ENCODE data around the gene ACTN4.
A peak's percentile ranks its signal among the peaks of the same experiment; 100 is the strongest.

Gene ACTN4

DNA sequence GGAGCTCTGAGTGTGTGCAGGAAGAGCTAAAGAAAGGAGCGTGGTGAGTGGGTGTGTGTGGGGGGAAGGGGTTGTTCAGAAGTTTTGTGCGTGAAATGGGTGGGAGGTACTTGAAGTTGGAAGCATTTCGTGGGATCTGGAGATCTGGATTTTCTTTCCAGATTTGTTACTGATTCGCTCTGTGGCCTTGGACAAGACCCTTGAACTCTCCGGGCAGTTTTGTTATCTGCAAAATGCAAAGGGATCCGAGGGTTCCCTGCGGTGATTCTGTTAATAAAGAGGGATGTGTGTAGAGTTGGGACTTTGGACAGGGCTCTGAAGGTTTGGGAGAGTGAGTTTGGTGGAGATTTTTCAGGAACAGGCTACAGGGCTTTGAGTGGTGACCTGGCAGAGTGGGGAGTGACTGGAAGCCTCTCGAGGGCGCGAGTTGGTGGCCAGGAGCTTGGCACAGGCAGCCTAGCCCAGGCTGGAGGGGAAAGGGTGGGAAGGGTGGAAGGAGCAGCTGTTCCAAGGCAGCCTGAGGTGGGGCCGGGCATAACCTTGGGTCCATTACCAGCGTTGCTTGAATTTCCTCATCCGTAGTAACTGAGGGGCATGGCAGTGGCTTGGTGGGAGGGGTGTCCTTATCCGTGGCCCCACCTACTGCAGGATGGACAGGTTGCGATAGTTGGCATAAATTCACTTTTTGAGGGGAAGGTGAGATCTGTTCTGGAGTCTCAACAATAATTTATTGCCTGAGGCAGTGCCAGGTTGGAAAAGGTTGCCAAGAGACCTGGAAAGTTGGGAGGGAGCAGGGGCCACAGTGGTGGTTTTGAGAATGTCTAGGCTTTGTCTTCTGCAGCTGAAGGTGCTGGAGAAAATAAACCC is 2.1 kb downstream of the ACTN4 start:
- Mint-ChIP-seq H3K4me1 (peaks cover 28 to 61% of the 10 kb centered on the region in 2 donors), H3K27ac (peak overlapping the region; percentile 37), H3K36me3 (peaks cover 14 to 26% of the 10 kb centered on the region in 2 donors), H3K27me3 (no peaks in the 10 kb centered on the region), H3K4me3 (peak overlapping the region; percentile 91 to 98), H3K9me3 (no peaks in the 10 kb centered on the region)
- ATAC-seq (replicated peaks) (no peak), DNase-seq (no peak)

- DNase-seq (no peak), ATAC-seq (replicated peaks) (no peak)
- Mint-ChIP-seq H3K27me3 (no peaks in the 10 kb centered on the region), H3K4me3 (peak overlapping the region; percentile 91 to 98), H3K4me1 (peaks cover 32 to 69% of the 10 kb centered on the region in 2 donors), H3K36me3 (peaks cover 15 to 26% of the 10 kb centered on the region in 2 donors), H3K9me3 (no peaks in the 10 kb centered on the region), H3K27ac (peak overlapping the region; percentile 80)
These were observed 2.8 kb downstream of the ACTN4 start for GRCh38 chr19:38650172-38650775.

GRCh38 chr19:38650911-38651584 is 3.6 kb downstream of the ACTN4 start:
- Mint-ChIP-seq H3K27me3 (no peaks in the 10 kb centered on the region), H3K36me3 (peaks cover 19 to 33% of the 10 kb centered on the region in 2 donors), H3K4me3 (no peak overlapping the region), H3K9me3 (no peaks in the 10 kb centered on the region), H3K27ac (no peak overlapping the region), H3K4me1 (peaks cover 39 to 77% of the 10 kb centered on the region in 2 donors)
- ATAC-seq (replicated peaks) (no peak), DNase-seq (no peak)

GRCh38 chr19:38653028-38653571 is 5.7 kb downstream of the ACTN4 start:
- Mint-ChIP-seq H3K9me3 (no peaks in the 10 kb centered on the region), H3K4me1 (peaks cover 49 to 95% of the 10 kb centered on the region in 2 donors), H3K4me3 (no peak overlapping the region), H3K27me3 (no peaks in the 10 kb centered on the region), H3K27ac (no peak overlapping the region), H3K36me3 (peaks cover 24 to 41% of the 10 kb centered on the region in 2 donors)
- no peak for ATAC-seq (replicated peaks)
- DNase-seq: no peak

DNA sequence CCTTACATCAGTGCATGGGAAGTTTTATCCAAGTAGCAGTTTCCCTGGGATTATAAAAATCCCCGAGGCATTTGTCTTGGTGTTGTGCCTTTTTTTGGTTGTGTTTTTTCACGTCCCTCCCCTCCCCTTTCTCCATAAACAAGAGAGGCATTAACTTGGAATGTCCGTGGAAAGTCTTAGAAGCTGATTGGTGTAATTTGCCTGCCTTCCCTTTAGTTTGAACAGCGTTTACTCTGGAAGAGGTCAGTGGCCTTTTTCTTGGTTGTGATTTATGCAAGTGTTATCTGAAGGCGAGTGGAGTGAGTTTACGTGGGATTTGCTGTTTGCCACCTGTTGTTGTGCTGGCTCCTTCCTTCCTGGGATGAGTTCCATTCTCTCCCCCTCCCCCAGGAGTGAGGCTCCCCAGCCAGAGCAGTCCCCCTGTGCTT is 7.2 kb downstream of the ACTN4 start:
- Mint-ChIP-seq H3K27me3 (no peaks in the 10 kb centered on the region), H3K27ac (peak overlapping the region; percentile 39), H3K4me1 (peaks cover 35 to 84% of the 10 kb centered on the region in 2 donors), H3K36me3 (peaks cover 14 to 29% of the 10 kb centered on the region in 2 donors), H3K4me3 (no peak overlapping the region), H3K9me3 (no peaks in the 10 kb centered on the region)
- ATAC-seq (replicated peaks): no peak
- DNase-seq: no peak

GRCh38 chr19:38655148-38655824 is 7.8 kb downstream of the ACTN4 start:
- DNase-seq (no peak), ATAC-seq (replicated peaks) (peak; percentile 60 to 84)
- H3K4me1 Mint-ChIP-seq: peaks cover 31 to 77% of the 10 kb centered on the region in 2 donors
- peaks cover 14 to 29% of the 10 kb centered on the region in 2 donors for H3K36me3 Mint-ChIP-seq
- no peak overlapping the region for H3K4me3 Mint-ChIP-seq
- H3K9me3 Mint-ChIP-seq: no peaks in the 10 kb centered on the region
- H3K27ac Mint-ChIP-seq: peak overlapping the region; percentile 39
- H3K27me3 Mint-ChIP-seq: no peaks in the 10 kb centered on the region

DNA sequence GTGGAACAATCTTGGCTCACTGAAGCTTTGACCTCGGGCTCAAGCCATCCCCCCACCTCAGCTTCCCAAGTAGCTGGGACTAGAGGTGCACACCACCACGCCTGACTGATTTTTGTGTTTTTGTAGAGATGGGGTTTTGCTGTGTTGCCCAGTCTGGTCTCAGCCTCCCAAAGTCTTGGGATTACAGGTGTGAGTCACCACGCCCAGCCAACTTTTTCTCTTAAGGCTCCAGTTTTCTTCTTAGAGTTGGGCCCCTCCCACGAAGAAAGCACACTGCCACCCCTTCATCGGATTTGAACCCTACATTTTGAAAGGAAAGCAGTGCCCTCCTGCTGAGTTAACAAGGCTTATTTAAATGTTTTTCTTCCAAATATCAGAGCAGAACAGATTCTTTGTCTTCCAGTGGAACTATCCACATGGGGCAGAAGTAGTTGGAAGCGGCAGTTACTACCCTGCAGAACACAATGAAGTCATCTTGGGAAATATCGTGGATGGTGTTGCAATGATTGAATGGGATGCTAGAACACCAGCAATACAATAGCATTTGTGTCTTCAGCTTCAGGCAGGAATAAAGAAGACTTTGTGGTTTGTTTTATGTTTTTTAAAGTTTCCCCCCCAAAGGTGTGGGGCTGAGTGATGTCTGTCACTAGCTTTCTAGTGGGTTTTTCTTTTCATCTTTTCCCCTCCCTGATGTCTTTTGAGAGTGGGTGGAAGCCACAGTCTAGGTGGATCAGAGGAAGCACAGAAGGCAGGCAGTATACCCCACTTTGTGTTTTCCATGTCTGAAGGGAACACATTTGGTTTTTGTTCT is 8.9 kb downstream of the ACTN4 start:
- no peak overlapping the region for H3K4me3 Mint-ChIP-seq

DNA sequence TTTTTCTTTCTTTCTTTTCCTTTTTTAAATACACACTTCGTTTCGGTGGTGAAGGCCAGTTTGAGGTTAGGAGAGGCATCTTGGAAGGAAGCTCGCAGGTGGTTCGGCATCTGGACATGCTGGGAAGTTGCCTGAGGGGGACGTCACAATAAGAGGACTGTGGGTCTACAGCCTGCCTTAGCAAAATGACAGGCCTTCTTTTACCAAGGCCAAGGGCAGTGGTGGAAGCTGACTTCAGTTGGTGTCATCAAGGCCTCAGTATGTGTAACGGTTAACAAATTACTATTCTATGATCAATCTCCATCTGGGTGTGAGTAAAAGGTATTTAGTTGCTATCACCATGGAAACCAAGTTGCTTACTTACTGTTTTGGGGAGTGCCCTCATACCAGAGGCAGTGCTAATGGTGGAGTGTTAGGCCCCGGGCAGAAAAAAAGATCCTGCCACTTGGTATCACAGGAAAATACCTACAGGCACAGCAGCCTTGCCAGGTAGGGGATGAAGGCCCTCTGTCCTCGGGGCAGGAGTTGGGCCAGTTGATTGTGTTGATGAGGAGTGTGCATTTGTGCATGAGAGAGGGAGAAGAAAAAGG is 10.3 kb downstream of the ACTN4 start:
- peak overlapping the region; percentile 9 for H3K27ac Mint-ChIP-seq
- ATAC-seq (replicated peaks) (no peak), DNase-seq (no peak)

More for the DNA sequence above, 8.9 kb downstream of the ACTN4 start:
- Mint-ChIP-seq H3K9me3 (no peaks in the 10 kb centered on the region), H3K36me3 (peaks cover 14 to 37% of the 10 kb centered on the region in 2 donors), H3K27me3 (no peaks in the 10 kb centered on the region), H3K4me1 (peaks cover 31 to 75% of the 10 kb centered on the region in 2 donors), H3K27ac (peak overlapping the region; percentile 72)
- ATAC-seq (replicated peaks) (no peak), DNase-seq (no peak)

DNA sequence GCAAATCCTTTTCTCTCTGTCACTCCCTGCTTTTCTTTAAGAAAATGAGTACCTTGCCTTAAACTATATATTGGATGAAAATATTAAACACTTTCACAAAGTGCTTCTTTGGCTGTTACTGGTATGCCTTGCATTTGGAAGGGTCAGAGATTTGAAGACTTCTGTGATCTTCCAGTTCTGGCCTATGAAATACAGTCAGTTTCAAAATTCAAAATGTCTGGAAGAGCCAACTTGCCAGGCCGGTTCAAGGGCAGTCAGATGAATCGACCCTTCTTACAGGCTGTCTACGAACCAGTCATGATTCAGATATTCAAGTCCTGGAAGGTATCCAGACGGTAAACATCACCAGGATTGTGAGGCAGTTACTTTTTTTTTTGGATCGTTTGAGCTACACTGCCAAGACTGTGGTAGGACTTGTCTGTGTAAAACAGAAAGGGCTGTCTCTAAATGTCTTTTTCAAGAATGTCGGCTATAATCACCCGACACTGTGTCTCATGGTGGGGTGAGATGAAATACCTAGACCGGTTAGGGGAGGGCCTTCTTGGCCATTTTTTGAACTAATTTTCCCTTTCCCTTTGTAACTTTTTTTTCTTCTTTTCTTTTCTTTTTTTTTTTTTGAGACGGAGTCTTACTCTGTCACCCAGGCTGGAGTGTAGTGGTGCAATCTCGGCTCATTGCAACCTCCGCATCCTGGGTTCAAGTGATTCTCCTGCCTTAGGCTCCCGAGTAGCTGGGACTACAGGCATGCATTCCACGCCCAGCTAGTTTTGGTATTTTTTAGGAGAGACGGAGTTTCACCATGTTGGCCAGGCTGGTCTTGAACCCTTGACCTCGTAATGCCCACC is 11.2 kb downstream of the ACTN4 start:
- peaks cover 17 to 32% of the 10 kb centered on the region in 2 donors for H3K36me3 Mint-ChIP-seq
- no peaks in the 10 kb centered on the region for H3K9me3 Mint-ChIP-seq
- ATAC-seq (replicated peaks) (no peak), DNase-seq (no peak)
- no peak overlapping the region for H3K4me3 Mint-ChIP-seq
- no peaks in the 10 kb centered on the region for H3K27me3 Mint-ChIP-seq
- H3K27ac Mint-ChIP-seq: no peak overlapping the region
- peaks cover 29 to 69% of the 10 kb centered on the region in 2 donors for H3K4me1 Mint-ChIP-seq

More for the DNA sequence above, 10.3 kb downstream of the ACTN4 start:
- Mint-ChIP-seq H3K4me1 (peaks cover 28 to 69% of the 10 kb centered on the region in 2 donors), H3K36me3 (peaks cover 14 to 33% of the 10 kb centered on the region in 2 donors), H3K27me3 (no peaks in the 10 kb centered on the region), H3K4me3 (no peak overlapping the region), H3K9me3 (no peaks in the 10 kb centered on the region)

- peaks cover 32 to 74% of the 10 kb centered on the region in 2 donors for H3K4me1 Mint-ChIP-seq
- no peak for DNase-seq
- H3K27ac Mint-ChIP-seq: no peak overlapping the region
- H3K27me3 Mint-ChIP-seq: no peaks in the 10 kb centered on the region
- no peaks in the 10 kb centered on the region for H3K9me3 Mint-ChIP-seq
- no peak for ATAC-seq (replicated peaks)
- H3K36me3 Mint-ChIP-seq: peaks cover 14 to 32% of the 10 kb centered on the region in 2 donors
- H3K4me3 Mint-ChIP-seq: no peak overlapping the region
These were observed 13.3 kb downstream of the ACTN4 start for GRCh38 chr19:38660724-38661123.

GRCh38 chr19:38661136-38661535 is 13.7 kb downstream of the ACTN4 start:
- H3K4me1 Mint-ChIP-seq: peaks cover 32 to 74% of the 10 kb centered on the region in 2 donors
- H3K27ac Mint-ChIP-seq: no peak overlapping the region
- no peaks in the 10 kb centered on the region for H3K9me3 Mint-ChIP-seq
- no peaks in the 10 kb centered on the region for H3K27me3 Mint-ChIP-seq
- DNase-seq (no peak), ATAC-seq (replicated peaks) (no peak)
- H3K4me3 Mint-ChIP-seq: no peak overlapping the region
- peaks cover 11 to 31% of the 10 kb centered on the region in 2 donors for H3K36me3 Mint-ChIP-seq

DNA sequence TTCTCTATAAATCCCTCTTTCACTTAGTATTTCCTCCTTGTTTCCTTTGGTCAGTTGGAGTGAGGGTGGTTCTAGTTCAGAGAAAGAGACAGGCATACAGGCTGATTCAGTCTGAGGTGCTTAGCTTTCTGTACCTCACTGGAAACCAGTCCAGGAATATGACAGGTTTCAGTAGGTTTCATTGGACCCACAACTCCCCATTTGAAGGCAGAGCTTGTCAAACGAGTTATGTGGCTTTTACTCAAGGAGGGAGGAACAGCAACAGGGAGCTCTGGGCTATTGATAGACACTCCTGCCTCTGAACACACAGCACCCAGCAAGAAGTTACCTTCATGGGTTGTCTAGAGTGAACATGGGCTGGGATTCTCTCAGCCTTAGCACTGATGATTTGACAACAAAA is 14.5 kb downstream of the ACTN4 start:
- no peak for DNase-seq
- no peaks in the 10 kb centered on the region for H3K9me3 Mint-ChIP-seq
- H3K27ac Mint-ChIP-seq: peak overlapping the region; percentile 10
- no peaks in the 10 kb centered on the region for H3K27me3 Mint-ChIP-seq
- no peak for ATAC-seq (replicated peaks)
- no peak overlapping the region for H3K4me3 Mint-ChIP-seq
- H3K4me1 Mint-ChIP-seq: peaks cover 34 to 74% of the 10 kb centered on the region in 2 donors
- peaks cover 5 to 27% of the 10 kb centered on the region in 2 donors for H3K36me3 Mint-ChIP-seq
